Mesenchymal stem cell (in vitro differentiated cells and primary cell): ENCODE results near the gene VSTM5.
"Not testable (repeated sequence)": the region's sequence is repeated elsewhere in the genome, so short reads cannot be mapped to it uniquely, and the experiment has no call there.

Experiments used
- DNase-seq: peaks from one replicate; pipeline ENCODE4 v3.0.0-alpha.2; 2013
- H2AFZ ChIP-seq: one replicate; pipeline ENCODE4 v1.6.1; 2013; ENCODE audit warnings: low read depth, mild to moderate bottlenecking, control low read depth, inconsistent platforms, low read length, moderate library complexity
- H2AK5ac ChIP-seq: 2 replicates; pipeline ENCODE4 v1.6.1; 2013; ENCODE audit warnings: low read length, moderate library complexity, mild to moderate bottlenecking, inconsistent platforms; ENCODE audit not compliant: severe bottlenecking
- H2BK120ac ChIP-seq: one replicate; pipeline ENCODE4 v1.6.1; 2013; ENCODE audit warnings: low read depth, mild to moderate bottlenecking, inconsistent platforms, low read length, moderate library complexity
- H2BK12ac ChIP-seq, 2 experiments: one replicate each; pipeline ENCODE4 v1.6.1; 2013; ENCODE audit warnings: inconsistent platforms in 2 of 2, low read length in 2 of 2, mild to moderate bottlenecking in 2 of 2, moderate library complexity in 2 of 2, control low read depth in 1 of 2
- H2BK15ac ChIP-seq: one replicate; pipeline ENCODE4 v1.6.1; 2013; ENCODE audit warnings: mild to moderate bottlenecking, low read depth, inconsistent platforms; ENCODE audit not compliant: poor library complexity, severe bottlenecking
- H2BK5ac ChIP-seq: 2 replicates; pipeline ENCODE4 v1.6.1; 2013; ENCODE audit warnings: low read depth, mild to moderate bottlenecking, low read length, control low read depth, inconsistent platforms; ENCODE audit not compliant: poor library complexity, severe bottlenecking
- H3K14ac ChIP-seq, 2 experiments: one replicate each; pipeline ENCODE4 v1.6.1; 2013; ENCODE audit warnings: inconsistent platforms in 2 of 2, low read length in 2 of 2, control low read depth in 1 of 2, mild to moderate bottlenecking in 1 of 2, moderate library complexity in 1 of 2
- H3K18ac ChIP-seq, 2 experiments: one replicate each; pipeline ENCODE4 v1.6.1; 2013; ENCODE audit warnings: inconsistent platforms in 2 of 2, low read length in 2 of 2, control low read depth in 1 of 2, low read depth in 1 of 2, mild to moderate bottlenecking in 1 of 2
- H3K23ac ChIP-seq, 2 experiments: one replicate each; pipeline ENCODE4 v1.6.1; 2013; ENCODE audit warnings: inconsistent platforms in 2 of 2, low read length in 2 of 2, mild to moderate bottlenecking in 2 of 2, moderate library complexity in 2 of 2, control low read depth in 1 of 2
- H3K27ac ChIP-seq: 2 replicates; pipeline ENCODE4 v1.5.1; 2013; ENCODE audit warnings: mild to moderate bottlenecking, moderate library complexity, low read length, control low read depth, inconsistent platforms; ENCODE audit not compliant: poor library complexity, severe bottlenecking
- H3K27me3 ChIP-seq, 2 experiments: 2 replicates each; pipeline versions ENCODE4 v1.6.1 to v1.7.0; 2013; ENCODE audit warnings: low read length in 2 of 2, mild to moderate bottlenecking in 2 of 2, moderate library complexity in 2 of 2, control low read depth in 1 of 2, inconsistent platforms in 1 of 2; ENCODE audit not compliant: control insufficient read depth in 1 of 2, insufficient read depth in 1 of 2
- H3K36me3 ChIP-seq, 2 experiments: 2 replicates each; pipeline versions ENCODE4 v1.6.1 to v1.7.0; 2013; ENCODE audit warnings: low read length in 2 of 2, control low read depth in 1 of 2, inconsistent platforms in 1 of 2, low read depth in 1 of 2, mild to moderate bottlenecking in 1 of 2; ENCODE audit not compliant: insufficient read depth in 2 of 2, control insufficient read depth in 1 of 2
- H3K4ac ChIP-seq, 2 experiments: one replicate each; pipeline ENCODE4 v1.6.1; 2013; ENCODE audit warnings: inconsistent platforms in 2 of 2, low read length in 2 of 2, mild to moderate bottlenecking in 2 of 2, moderate library complexity in 2 of 2, control low read depth in 1 of 2, low read depth in 1 of 2
- H3K4me1 ChIP-seq: 2 replicates; pipeline ENCODE4 v1.6.1; 2013; ENCODE audit warnings: low read depth, low read length, control low read depth; ENCODE audit not compliant: control insufficient read depth, insufficient read depth
- H3K4me2 ChIP-seq: 2 replicates; pipeline ENCODE4 v1.6.1; 2013; ENCODE audit warnings: low read length, mild to moderate bottlenecking, inconsistent platforms; ENCODE audit not compliant: poor library complexity, severe bottlenecking
- H3K4me3 ChIP-seq, 2 experiments: 2 replicates each; pipeline versions ENCODE4 v1.5.1 to v1.7.0; 2013; ENCODE audit warnings: low read length in 2 of 2, mild to moderate bottlenecking in 2 of 2, control low read depth in 1 of 2, low read depth in 1 of 2; ENCODE audit not compliant: insufficient read depth in 1 of 2
- H3K79me1 ChIP-seq: replicated peaks from 2 replicates; pipeline ENCODE4 v1.6.1; 2013; ENCODE audit warnings: mild to moderate bottlenecking, control low read depth, low read length, inconsistent platforms; ENCODE audit not compliant: poor library complexity, severe bottlenecking
- H3K9ac ChIP-seq: 2 replicates; pipeline ENCODE4 v1.7.0; 2013; ENCODE audit warnings: mild to moderate bottlenecking, low read length, moderate library complexity
- H3K9me3 ChIP-seq: 2 replicates; pipeline ENCODE4 v1.7.0; 2013; ENCODE audit warnings: mild to moderate bottlenecking, low read length; ENCODE audit not compliant: control insufficient read depth
- H4K8ac ChIP-seq: one replicate; pipeline ENCODE4 v1.6.1; 2013; ENCODE audit warnings: inconsistent platforms, mild to moderate bottlenecking, low read length, moderate library complexity
- H4K91ac ChIP-seq: one replicate; pipeline ENCODE4 v1.6.1; 2013; ENCODE audit warnings: mild to moderate bottlenecking, low read length, inconsistent platforms
- WGBS: methylation state at CpG from one replicate; pipeline ENCODE4 v1.1.7; 2013; ENCODE audit warnings: mixed read lengths; 5-methylcytosine and 5-hydroxymethylcytosine counted together

VSTM5 gene

DNA sequence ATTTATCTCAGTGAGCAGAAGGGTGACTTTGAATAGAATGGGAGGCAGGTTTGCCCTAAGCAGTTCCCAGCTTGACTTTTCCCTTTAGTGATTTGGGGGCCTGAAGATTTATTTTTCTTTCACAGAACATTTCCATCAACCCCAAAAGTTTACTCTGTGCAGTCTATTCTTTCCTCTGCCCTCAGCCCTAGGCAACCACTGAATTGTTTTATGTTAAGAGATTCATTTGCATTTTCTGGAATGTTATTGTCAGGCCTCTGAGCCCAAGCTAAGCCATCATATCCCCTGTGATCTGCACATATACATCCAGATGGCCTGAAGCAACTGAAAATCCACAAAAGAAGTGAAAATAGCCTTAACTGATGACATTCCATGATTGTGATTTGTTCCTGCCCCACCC lies 28.7 kb upstream of the VSTM5 start:
- H4K8ac ChIP-seq, H2AFZ ChIP-seq, H2BK15ac ChIP-seq, H4K91ac ChIP-seq, H2AK5ac ChIP-seq, H3K4ac ChIP-seq, H3K14ac ChIP-seq, H3K18ac ChIP-seq, H2BK5ac ChIP-seq, H3K36me3 ChIP-seq, H2BK120ac ChIP-seq, H2BK12ac ChIP-seq, H3K79me1 ChIP-seq, H3K9me3 ChIP-seq, H3K4me2 ChIP-seq, H3K4me1 ChIP-seq, H3K23ac ChIP-seq, H3K27me3 ChIP-seq, H3K9ac ChIP-seq, H3K4me3 ChIP-seq, DNase-seq, H3K27ac ChIP-seq: not testable (repeated sequence)

- Histone ChIP-seq H2BK5ac (no peak overlapping the region), H3K18ac (no peak overlapping the region), H3K23ac (no peak overlapping the region), H2BK15ac (no peak overlapping the region), H3K9me3 (no peaks in the 10 kb centered on the region), H2BK120ac (no peak overlapping the region), H4K91ac (no peak overlapping the region), H2AFZ (no peak overlapping the region), H3K4me1 (no peaks in the 10 kb centered on the region), H3K27me3 (no peaks in the 10 kb centered on the region), H3K79me1 (no peaks in the 10 kb centered on the region), H3K14ac (no peak overlapping the region), H3K27ac (no peak overlapping the region), H3K4me2 (no peak overlapping the region), H3K4ac (no peak overlapping the region), H2AK5ac (no peak overlapping the region), H3K36me3 (no peaks in the 10 kb centered on the region), H3K4me3 (no peak overlapping the region), H2BK12ac (no peak overlapping the region), H4K8ac (no peak overlapping the region), H3K9ac (no peak overlapping the region)
- no peak for DNase-seq
- no CpG with 5 or more reads among the region's 3 CpGs for WGBS
Observed at GRCh38 chr11:93875637-93876036, 25.2 kb upstream of the VSTM5 start.

- Histone ChIP-seq H3K4me2 (no peak overlapping the region), H3K4me3 (no peak overlapping the region), H3K23ac (no peak overlapping the region), H3K36me3 (no peaks in the 10 kb centered on the region), H2BK5ac (no peak overlapping the region), H3K4me1 (no peaks in the 10 kb centered on the region), H4K8ac (no peak overlapping the region), H2AK5ac (no peak overlapping the region), H3K14ac (no peak overlapping the region), H3K4ac (no peak overlapping the region), H2BK120ac (no peak overlapping the region), H2AFZ (no peak overlapping the region), H3K18ac (no peak overlapping the region), H3K9me3 (no peaks in the 10 kb centered on the region), H3K9ac (no peak overlapping the region), H2BK15ac (no peak overlapping the region), H4K91ac (no peak overlapping the region), H3K27ac (no peak overlapping the region), H3K79me1 (no peaks in the 10 kb centered on the region), H2BK12ac (no peak overlapping the region), H3K27me3 (peaks cover 0 to 4% of the 10 kb centered on the region in 2 experiments)
- no peak for DNase-seq
Observed at GRCh38 chr11:93871526-93871925, 21.1 kb upstream of the VSTM5 start.

DNA sequence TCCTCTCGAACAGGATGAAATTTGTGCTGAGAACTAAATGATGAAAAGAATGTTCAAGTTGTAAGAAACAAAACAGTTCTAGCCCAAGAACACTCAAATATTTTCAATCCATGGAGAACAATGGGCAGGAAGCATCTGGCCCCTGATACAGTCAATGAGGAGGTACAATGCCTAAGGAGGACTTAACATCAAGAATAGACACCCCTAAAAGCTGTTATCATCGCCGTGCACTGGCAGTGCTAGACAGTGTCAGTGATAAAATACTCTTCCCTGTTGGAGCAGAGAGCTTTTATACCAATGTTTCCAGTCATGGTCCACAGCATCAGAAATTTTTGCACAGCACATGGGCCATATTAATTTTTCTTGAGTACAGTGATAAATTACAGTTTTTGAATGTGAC lies 20.2 kb upstream of the VSTM5 start:
- no peaks in the 10 kb centered on the region for H3K79me1 ChIP-seq
- no peaks in the 10 kb centered on the region for H3K9me3 ChIP-seq
- no peak overlapping the region for H3K18ac ChIP-seq
- no peak overlapping the region for H2AFZ ChIP-seq
- no peak overlapping the region for H2BK15ac ChIP-seq
- 100% methylated on average over 2 of the region's 3 CpGs for WGBS
- no peak overlapping the region for H3K27ac ChIP-seq
- peaks cover 0 to 6% of the 10 kb centered on the region in 2 experiments for H3K27me3 ChIP-seq
- no peak overlapping the region for H3K23ac ChIP-seq
- no peaks in the 10 kb centered on the region for H3K4me1 ChIP-seq
- DNase-seq: no peak
- no peak overlapping the region for H4K91ac ChIP-seq
- no peak overlapping the region for H2AK5ac ChIP-seq
- H2BK5ac ChIP-seq: no peak overlapping the region
- H4K8ac ChIP-seq: no peak overlapping the region
- no peak overlapping the region for H3K4ac ChIP-seq
- H3K9ac ChIP-seq: no peak overlapping the region
- no peak overlapping the region for H2BK120ac ChIP-seq
- H3K14ac ChIP-seq: no peak overlapping the region
- no peak overlapping the region for H3K4me3 ChIP-seq
- no peak overlapping the region for H3K4me2 ChIP-seq
- no peak overlapping the region for H2BK12ac ChIP-seq
- H3K36me3 ChIP-seq: no peaks in the 10 kb centered on the region
